Neural progenitor cell (in vitro differentiated cells): ENCODE results near the gene BUD13. TPM values are rescaled to one million over a fixed set of nuclear protein-coding genes. Genes with fewer than 3 reads are reported as not detected.
A peak's percentile ranks its signal among the peaks of the same experiment; 100 is the strongest.

Experiments used
- DNase-seq: peaks from one replicate; pipeline ENCODE4 v3.0.0-alpha.2; 2016; ENCODE audit warnings: low spot score
- H2AFZ ChIP-seq: fragments of 200-600 bp; sonication (generic); replicated peaks from 2 replicates; pipeline ENCODE4 v1.6.1; 2016; ENCODE audit warnings: antibody characterized with exemption
- H3F3A ChIP-seq: fragments of 200-600 bp; sonication (generic); 2 replicates; pipeline ENCODE4 v1.6.1; 2016; ENCODE audit warnings: antibody characterized with exemption, low read depth
- H3K27ac ChIP-seq: fragments of 200-600 bp; sonication (generic); 2 replicates; pipeline ENCODE4 v1.5.1; 2016; ENCODE audit warnings: mild to moderate bottlenecking
- H3K27me3 ChIP-seq: fragments of 200-600 bp; sonication (generic); 2 replicates; pipeline ENCODE4 v1.6.1; 2016; ENCODE audit warnings: mild to moderate bottlenecking, moderate library complexity
- H3K36me3 ChIP-seq: fragments of 200-600 bp; sonication (generic); 2 replicates; pipeline ENCODE4 v1.5.1; 2016
- H3K4me1 ChIP-seq: fragments of 200-600 bp; sonication (generic); 2 replicates; pipeline ENCODE4 v1.6.1; 2016; ENCODE audit warnings: mixed run types
- H3K4me2 ChIP-seq: fragments of 200-600 bp; sonication (generic); 2 replicates; pipeline ENCODE4 v1.6.1; 2016
- H3K4me3 ChIP-seq: fragments of 200-600 bp; sonication (generic); 2 replicates; pipeline ENCODE4 v1.5.1; 2016
- H3K79me2 ChIP-seq: fragments of 200-600 bp; sonication (generic); 2 replicates; pipeline ENCODE4 v1.6.1; 2016; ENCODE audit warnings: low read depth
- H3K9ac ChIP-seq: fragments of 200-600 bp; sonication (generic); 2 replicates; pipeline ENCODE4 v1.6.1; 2016
- H3K9me3 ChIP-seq: fragments of 200-600 bp; sonication (generic); 2 replicates; pipeline ENCODE4 v1.5.1; 2016; ENCODE audit warnings: low read depth
- H4K20me1 ChIP-seq: fragments of 200-600 bp; sonication (generic); 2 replicates; pipeline ENCODE4 v1.6.1; 2016; ENCODE audit warnings: low read depth
- H3K27ac Mint-ChIP-seq: 3 replicates; pipeline ENCODE4 v1.8.0; 2021; ENCODE audit warnings: mixed read lengths
- H3K27me3 Mint-ChIP-seq: 2 replicates; pipeline ENCODE4 v1.8.0; 2022; ENCODE audit warnings: low read depth, mild to moderate bottlenecking, inconsistent platforms, moderate library complexity, mixed read lengths; ENCODE audit not compliant: insufficient read depth
- H3K36me3 Mint-ChIP-seq: 3 replicates; pipeline ENCODE4 v1.8.0; 2021; ENCODE audit warnings: mixed read lengths
- H3K4me1 Mint-ChIP-seq: 3 replicates; pipeline ENCODE4 v1.8.0; 2021; ENCODE audit warnings: mixed read lengths
- H3K4me3 Mint-ChIP-seq: 3 replicates; pipeline ENCODE4 v1.8.0; 2021; ENCODE audit warnings: mild to moderate bottlenecking, moderate library complexity, mixed read lengths
- H3K9me3 Mint-ChIP-seq: 3 replicates; pipeline ENCODE4 v1.8.0; 2020; ENCODE audit warnings: mixed read lengths
- CTCF ChIP-seq: fragments of 200-600 bp; sonication (generic); IDR thresholded peaks from 2 replicates; pipeline ENCODE4 v1.5.1; 2017; ENCODE audit warnings: antibody characterized with exemption, mild to moderate bottlenecking
- EZH2 ChIP-seq: fragments of 200-600 bp; sonication (generic); IDR thresholded peaks from 2 replicates; pipeline ENCODE4 v1.6.1; 2017; ENCODE audit warnings: antibody characterized with exemption, mild to moderate bottlenecking, moderate library complexity
- EZH2phosphoT487 ChIP-seq: fragments of 200-600 bp; sonication (generic); IDR thresholded peaks from 2 replicates; pipeline ENCODE4 v1.6.1; 2017; ENCODE audit warnings: antibody characterized with exemption
- total RNA-seq: library from RNA; depleted of rRNA; stranded (reverse); fragments of >200 nt; gene quantifications from 2 replicates; pipeline ENCODE4 v1.2.3, GENCODE V29; 2015; ENCODE audit warnings: low replicate concordance

Gene BUD13
- total RNA-seq, 1 donor from 2014 or later = 31.5 TPM

DNA sequence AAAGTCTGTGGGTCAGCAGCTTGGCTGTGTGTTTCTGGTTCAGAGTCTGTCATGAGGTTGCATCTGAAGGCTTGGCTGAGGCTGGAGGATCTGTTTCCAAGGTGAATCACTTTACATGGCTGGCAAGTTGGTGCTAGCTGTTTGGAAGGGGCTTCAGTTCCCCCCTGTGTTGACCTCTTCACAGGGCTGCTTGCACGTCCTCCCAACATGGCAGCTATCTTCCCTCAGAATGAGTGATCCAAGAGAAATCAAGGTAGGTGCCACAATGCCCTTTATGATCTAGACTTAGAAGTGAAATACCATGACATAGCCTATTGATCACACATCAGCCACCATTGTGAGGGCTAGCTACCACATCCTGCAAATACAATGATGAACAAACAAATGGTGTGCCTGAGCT, 40.4 kb upstream of the BUD13 start:
- no peak overlapping the region for H3K4me2 ChIP-seq
- H3K27me3 Mint-ChIP-seq = peaks cover 7% of the 10 kb centered on the region
- no peaks in the 10 kb centered on the region for H3K4me1 ChIP-seq
- no peak for TF ChIP-seq EZH2phosphoT487
- no peak for TF ChIP-seq CTCF
- no peak for TF ChIP-seq EZH2
- H3K9me3 Mint-ChIP-seq = no peaks in the 10 kb centered on the region
- H3K9me3 ChIP-seq = no peaks in the 10 kb centered on the region
- no peaks in the 10 kb centered on the region for H4K20me1 ChIP-seq
- H3K27ac ChIP-seq = no peak overlapping the region
- H3K36me3 Mint-ChIP-seq = no peaks in the 10 kb centered on the region
- H3K4me1 Mint-ChIP-seq = no peaks in the 10 kb centered on the region
- no peak overlapping the region for H3K27ac Mint-ChIP-seq
- H3K79me2 ChIP-seq = no peaks in the 10 kb centered on the region
- peaks cover 3% of the 10 kb centered on the region for H3F3A ChIP-seq
- no peak overlapping the region for H3K9ac ChIP-seq
- H2AFZ ChIP-seq = no peak overlapping the region
- DNase-seq = no peak
- no peaks in the 10 kb centered on the region for H3K27me3 ChIP-seq
- no peaks in the 10 kb centered on the region for H3K36me3 ChIP-seq
- H3K4me3 ChIP-seq = no peak overlapping the region
- no peak overlapping the region for H3K4me3 Mint-ChIP-seq

DNA sequence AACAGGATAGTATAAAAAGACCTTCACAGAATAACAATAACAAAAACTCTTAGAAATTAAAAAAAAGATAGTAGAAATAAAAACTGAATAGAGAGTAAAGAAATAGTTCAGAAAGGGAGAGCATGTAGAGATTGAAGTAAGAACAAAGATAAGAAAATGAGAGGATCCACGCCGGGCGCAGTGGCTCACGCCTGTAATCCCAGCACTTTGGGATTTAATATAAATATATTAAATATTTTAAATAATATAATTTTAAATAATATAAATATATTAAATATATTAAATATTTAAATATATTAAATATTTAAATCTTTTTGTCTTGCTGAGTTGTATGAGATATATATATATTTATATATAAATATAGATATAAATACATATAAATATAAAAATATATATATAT, 39.3 kb upstream of the BUD13 start:
- Mint-ChIP-seq H3K27me3 (peaks cover 10% of the 10 kb centered on the region), H3K4me3 (no peak overlapping the region)

DNA sequence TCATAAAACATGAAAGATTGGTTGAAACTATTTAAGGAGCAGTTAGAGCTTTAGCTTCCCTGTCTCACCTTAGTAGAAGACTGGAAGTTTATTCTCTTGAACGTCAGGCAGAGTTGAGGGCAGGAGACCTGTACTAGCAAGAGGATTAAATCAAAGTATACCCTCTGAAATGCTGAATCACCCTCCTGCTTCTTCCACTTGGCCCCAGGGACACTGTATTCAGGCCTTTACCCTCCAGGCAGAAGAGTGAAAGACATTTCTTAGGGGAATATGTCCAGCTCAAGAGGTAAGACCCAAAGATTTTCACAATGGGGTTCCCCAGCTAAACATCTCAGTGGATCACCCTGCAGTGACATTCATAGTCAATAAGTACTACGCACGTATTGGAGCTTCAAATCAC, 38.4 kb upstream of the BUD13 start:
- H3K27me3 ChIP-seq = no peaks in the 10 kb centered on the region
- Mint-ChIP-seq H3K4me3 (no peak overlapping the region), H3K9me3 (no peaks in the 10 kb centered on the region), H3K27me3 (peaks cover 10% of the 10 kb centered on the region), H3K36me3 (no peaks in the 10 kb centered on the region), H3K4me1 (no peaks in the 10 kb centered on the region), H3K27ac (no peak overlapping the region)
- H3K9me3 ChIP-seq = no peaks in the 10 kb centered on the region
- H3K9ac ChIP-seq = no peak overlapping the region
- no peaks in the 10 kb centered on the region for H3K79me2 ChIP-seq
- H2AFZ ChIP-seq = peak overlapping the region; percentile 26
- TF ChIP-seq EZH2phosphoT487 = no peak
- TF ChIP-seq CTCF = no peak
- no peak for TF ChIP-seq EZH2
- no peaks in the 10 kb centered on the region for H3F3A ChIP-seq
- no peaks in the 10 kb centered on the region for H3K36me3 ChIP-seq
- H3K27ac ChIP-seq = no peak overlapping the region
- H3K4me1 ChIP-seq = no peaks in the 10 kb centered on the region
- DNase-seq = no peak
- H3K4me3 ChIP-seq = no peak overlapping the region
- H3K4me2 ChIP-seq = no peak overlapping the region
- no peaks in the 10 kb centered on the region for H4K20me1 ChIP-seq

More for the DNA sequence above, 39.3 kb upstream of the BUD13 start:
- H3K36me3 ChIP-seq = no peaks in the 10 kb centered on the region
- H2AFZ ChIP-seq = no peak overlapping the region
- H3K27ac ChIP-seq = no peak overlapping the region
- no peaks in the 10 kb centered on the region for H3K4me1 ChIP-seq
- no peak overlapping the region for H3K4me3 ChIP-seq
- H3K4me2 ChIP-seq = no peak overlapping the region
- no peaks in the 10 kb centered on the region for H4K20me1 ChIP-seq
- no peaks in the 10 kb centered on the region for H3K79me2 ChIP-seq
- H3F3A ChIP-seq = no peaks in the 10 kb centered on the region
- Mint-ChIP-seq H3K9me3 (no peaks in the 10 kb centered on the region), H3K27ac (no peak overlapping the region), H3K4me1 (no peaks in the 10 kb centered on the region), H3K36me3 (no peaks in the 10 kb centered on the region)
- DNase-seq = no peak
- H3K27me3 ChIP-seq = no peaks in the 10 kb centered on the region
- no peaks in the 10 kb centered on the region for H3K9me3 ChIP-seq
- TF ChIP-seq EZH2 (no peak), EZH2phosphoT487 (no peak), CTCF (no peak)
- no peak overlapping the region for H3K9ac ChIP-seq
